HL-60/S4 (cell line): ENCODE measurements around the gene PTGIS.

Experiments
- in situ Hi-C: fragments of 300-500 bp; cut with MboI; formaldehyde crosslinking; loops from 2 replicates; pipeline ENCODE4 v1.14.3; 2022; ENCODE audit warnings: low sequenced_read_pairs

Gene PTGIS

DNA sequence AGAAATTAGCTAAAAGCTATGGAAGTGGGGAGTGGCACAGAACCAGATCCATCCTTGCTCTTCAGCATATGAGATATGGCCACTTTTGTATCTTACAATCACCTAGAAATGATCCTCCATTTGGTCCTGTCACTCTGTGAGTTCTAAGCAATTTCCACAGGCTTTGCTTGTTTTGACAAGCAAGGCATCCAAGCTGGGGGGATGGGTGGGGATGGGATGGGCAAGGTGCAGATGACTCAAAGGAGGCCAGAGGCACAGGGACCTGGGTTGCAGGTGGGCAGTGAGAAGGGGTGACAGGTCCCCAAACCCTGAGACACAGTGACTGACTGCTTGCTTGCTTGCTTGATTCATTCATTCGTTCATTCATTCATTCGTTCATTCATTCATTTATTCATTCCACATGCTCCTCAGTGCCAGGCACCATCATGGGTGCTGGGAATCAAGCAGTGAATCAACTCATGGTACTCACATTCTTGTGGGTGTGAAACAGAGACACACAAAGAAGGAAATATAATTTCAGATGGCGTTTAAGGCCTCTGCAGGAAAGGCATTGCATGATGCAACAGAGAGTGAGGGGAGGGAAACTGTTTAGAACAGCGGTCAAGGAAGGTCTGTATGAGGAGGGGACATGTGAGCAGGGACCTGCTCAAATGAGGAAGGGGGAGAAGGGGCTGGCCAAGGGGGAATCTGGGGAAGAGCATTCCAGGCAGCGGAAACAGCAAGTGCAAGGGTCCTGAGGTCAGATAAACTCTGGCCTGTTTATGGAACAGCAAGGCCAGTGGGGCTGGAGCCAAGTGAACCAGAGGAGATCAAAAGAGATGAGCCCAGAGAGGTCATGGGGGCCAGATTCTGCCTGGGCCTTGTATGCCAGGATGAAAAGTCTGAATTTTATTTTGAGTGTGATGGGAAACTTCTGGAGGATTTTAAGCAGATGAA is 88.9 kb downstream of the PTGIS start:
- in situ Hi-C loops: no loop called here

GRCh38 chr20:49478266-49478665 is 89.7 kb downstream of the PTGIS start:
- in situ Hi-C loops: no loop called here

GRCh38 chr20:49477200-49477599 is 90.7 kb downstream of the PTGIS start:
- in situ Hi-C loops: no loop called here

GRCh38 chr20:49476016-49476355 is 92.0 kb downstream of the PTGIS start:
- in situ Hi-C loops: no loop called here

- in situ Hi-C loops: no loop called here
Measured at GRCh38 chr20:49475292-49476015, 92.5 kb downstream of the PTGIS start.

- in situ Hi-C loops: no loop called here
Measured at GRCh38 chr20:49471397-49471796, 96.5 kb downstream of the PTGIS start.

DNA sequence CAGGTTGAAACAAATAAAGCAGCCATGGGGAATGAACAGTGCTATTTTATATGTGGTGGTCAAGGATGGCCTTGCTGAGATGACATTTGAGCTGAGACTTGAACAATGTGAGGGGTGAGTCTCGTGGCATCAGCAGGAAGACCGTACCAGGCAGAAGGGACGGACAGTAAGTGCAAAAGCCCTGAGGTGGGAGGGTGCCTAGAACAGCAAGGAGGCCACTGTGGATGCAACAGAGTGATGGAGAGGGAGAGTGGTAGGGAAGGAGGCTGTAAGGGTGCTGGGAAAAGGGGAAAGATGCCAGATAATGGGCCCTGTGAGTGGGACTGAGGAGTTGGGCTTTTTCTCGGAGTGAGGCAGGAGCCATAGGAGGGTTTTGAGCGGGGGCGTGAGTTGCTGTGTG is 97.0 kb downstream of the PTGIS start:
- in situ Hi-C loops: no loop called here

- in situ Hi-C loops: no loop called here
Measured at GRCh38 chr20:49469060-49469459, 98.9 kb downstream of the PTGIS start.

GRCh38 chr20:49468412-49468811 is 99.5 kb downstream of the PTGIS start:
- in situ Hi-C loops: no loop called here

GRCh38 chr20:49466114-49466912 is 101.6 kb downstream of the PTGIS start:
- in situ Hi-C loops: no loop called here

DNA sequence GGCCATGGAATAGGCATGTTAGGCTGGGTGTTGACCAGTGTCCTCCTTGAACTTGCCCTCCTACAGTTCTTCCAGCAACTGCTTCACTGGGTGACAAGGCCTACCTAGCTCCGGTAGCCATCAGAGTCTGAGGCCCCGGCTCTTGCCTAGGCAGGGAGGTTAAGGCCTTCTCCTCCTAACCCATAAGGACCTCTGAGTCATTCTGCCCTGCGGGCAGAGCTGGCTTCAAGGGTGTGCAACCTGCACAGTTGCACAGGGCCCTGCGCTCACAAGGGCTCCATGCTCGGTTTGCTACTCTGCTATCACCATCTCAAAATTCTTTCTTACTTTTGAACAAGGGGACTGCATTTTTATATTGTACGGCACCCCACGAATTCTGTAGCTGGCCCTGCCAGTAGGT is 103.4 kb downstream of the PTGIS start:
- in situ Hi-C loops: no loop called here

DNA sequence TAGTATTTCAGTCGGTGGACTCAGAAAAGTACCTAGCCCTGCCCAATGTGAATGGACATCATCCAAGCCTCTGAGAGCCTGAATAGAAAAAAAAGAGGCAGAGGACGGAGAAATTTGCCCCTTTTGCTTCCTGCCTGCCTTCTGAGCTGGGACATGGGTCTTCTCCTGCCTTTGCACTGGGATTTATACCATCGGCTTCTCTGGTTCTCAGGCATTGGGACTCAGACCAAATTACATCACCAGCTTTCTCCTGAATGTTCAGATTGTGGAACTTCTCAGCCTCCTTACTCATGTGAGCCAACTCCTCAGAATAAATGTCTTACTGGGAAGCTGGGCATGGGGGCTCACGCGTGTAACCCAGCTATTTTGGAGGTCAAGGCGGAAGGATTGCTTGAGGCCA is 105.3 kb downstream of the PTGIS start:
- in situ Hi-C loops: no loop called here

- in situ Hi-C loops: no loop called here
Measured at GRCh38 chr20:49461894-49462620, 105.9 kb downstream of the PTGIS start.

DNA sequence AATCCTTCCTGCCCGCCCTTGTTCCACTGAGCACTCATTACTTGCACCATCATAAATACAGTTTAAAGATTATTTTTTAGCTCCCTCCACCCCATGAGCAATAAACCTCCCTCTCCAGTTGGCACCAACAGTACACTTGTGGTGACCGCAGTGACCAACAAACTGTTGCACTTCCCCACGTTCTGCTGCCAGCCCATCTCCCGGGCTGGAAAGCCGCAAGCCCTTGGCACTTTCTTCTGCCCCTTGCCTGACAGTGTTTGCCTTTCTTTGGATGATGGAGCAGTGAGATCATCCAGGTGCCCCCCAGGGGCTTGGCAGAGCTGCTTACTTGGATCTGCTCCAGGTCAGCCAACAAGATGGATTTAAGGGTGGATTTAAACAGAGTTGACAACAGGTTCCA is 107.0 kb downstream of the PTGIS start:
- in situ Hi-C loops: no loop called here

DNA sequence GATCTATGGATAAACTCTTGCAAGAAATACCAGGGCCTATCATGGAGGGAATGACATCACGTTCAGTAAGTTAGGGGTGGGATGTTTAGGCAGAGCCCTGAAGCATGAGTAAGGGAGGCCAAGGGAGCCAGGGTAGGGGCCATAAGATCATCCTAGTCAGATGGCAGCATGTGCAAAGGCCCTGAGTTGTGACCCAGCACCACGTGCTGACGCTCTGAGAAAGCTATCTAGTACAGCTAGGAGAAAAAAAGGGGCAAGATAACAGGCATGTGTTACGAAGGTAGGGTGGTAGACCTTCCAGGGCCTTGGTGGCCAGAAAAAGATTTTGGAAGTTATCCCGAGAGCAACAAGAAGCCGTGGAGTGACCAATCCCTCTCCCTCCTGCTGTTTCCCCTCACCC is 107.8 kb downstream of the PTGIS start:
- in situ Hi-C loops: no loop called here

DNA sequence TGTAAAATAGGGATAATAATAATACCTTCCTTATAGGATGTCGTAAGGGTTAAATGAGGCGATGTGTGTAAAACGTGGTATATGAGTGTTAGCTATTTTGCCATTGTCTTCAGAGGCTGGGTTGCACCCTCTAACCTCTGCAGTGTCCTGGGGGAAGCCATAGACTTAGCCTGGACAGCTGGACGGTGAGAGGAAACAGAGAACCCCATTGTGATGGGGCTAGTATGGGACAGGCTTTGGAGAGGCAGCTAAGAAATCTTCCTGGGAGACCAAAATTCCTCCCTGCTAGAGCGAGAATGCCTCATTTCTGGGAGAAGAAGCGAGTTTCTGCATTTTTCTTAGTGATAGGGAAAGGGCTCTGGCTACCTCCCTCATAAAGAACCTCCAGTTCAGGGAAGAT is 108.3 kb downstream of the PTGIS start:
- in situ Hi-C loops: no loop called here

DNA sequence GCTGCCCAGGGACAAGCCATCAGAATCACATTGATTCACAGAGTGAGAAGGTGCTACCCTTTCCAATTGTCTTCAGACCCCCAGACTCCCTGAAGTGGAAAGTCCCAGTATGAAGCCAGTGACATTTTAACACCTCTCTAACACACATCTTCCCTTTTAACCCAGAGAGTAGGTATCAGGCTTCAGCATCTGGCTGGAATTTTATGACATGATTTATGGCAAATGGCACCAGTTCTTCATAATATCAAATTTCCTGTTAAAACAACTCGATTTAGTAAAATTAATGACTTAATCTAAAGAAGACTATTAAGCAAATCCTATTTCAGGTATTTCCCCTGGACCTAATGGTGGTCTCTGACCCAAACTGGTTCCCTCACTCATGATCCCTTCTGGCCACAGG is 110.5 kb downstream of the PTGIS start:
- in situ Hi-C loops: no loop called here

DNA sequence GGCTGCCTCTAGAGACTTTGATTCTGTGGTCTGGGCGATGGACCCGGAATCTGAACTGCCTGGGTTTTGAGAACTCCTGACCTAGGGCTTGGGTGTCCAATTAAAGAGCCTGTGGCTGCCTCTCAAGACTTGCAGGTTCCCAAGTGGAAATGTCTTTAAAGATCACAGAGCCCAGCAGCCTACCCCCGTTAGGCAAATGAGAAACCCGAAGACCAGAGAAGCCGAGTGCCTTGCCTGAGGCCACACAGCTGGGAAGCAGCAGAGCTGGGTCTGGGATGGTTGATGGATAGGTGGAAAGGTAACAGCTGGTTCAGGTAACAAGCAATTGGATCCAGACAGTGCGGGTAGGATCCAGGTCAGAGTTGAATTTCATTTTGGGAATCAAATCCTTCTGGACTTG is 111.3 kb downstream of the PTGIS start:
- in situ Hi-C loops: no loop called here

GRCh38 chr20:49455691-49456090 is 112.2 kb downstream of the PTGIS start:
- in situ Hi-C loops: no loop called here
